Kidney capillary endothelial cell (primary cell): ENCODE results near the gene DOK1.

Source experiments
- DNase-seq: peaks from one replicate; pipeline ENCODE4 v3.0.0-alpha.2; 2018; ENCODE audit warnings: low spot score

The DOK1 gene

DNA sequence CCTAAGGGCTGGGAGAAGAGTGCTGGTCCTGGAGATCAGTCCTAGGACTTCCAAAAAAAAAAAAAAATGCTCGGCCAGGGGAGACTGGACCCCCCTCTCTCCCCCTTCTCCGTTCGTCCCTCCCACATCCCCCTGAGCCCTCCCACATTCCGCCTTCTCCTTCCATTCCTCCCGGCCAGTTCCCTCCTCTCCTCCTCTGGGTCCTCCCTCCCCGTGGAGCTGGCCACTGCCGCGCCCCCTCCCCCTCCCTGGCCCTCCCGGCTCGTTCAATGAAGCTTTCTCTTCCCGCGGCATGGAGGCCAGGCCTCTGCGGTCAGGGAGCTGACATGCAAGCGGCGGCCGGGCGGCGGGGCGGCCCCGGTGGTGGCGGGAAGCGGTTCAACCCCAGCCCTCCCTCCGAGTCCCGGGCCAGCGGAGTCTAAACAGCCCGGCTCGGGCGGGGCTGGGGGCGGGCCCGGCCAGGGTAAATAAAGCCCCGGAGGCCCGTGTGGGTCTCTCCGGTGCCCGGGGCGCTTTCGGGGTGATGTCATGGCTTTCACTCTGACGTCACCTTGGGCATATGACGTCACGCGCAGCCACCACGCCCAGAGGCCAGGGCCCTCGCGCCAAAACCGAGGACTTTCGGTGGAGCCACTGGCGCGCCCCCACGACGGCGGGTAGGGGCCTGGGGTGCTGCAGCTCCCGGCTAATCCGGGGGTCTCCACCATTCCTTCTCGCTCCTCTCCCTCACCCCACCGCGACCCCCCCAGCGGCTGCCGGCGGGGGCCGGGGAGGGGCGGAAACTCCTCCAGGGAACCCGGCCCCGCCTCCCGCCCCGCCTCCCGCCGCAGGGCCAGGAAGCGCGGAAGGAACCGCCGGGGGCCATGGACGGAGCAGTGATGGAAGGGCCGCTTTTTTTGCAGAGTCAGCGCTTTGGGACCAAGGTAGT, at the start of gene DOK1, which contains the start of gene LOXL3:
TSS of gene DOK1 (plus strand) at position 829 of the 928 bp plus-strand sequence. CDS start at position 864, 35 bp downstream.
TSS of gene LOXL3 (minus strand) at position 51 of the 928 bp plus-strand sequence. CDS start 1,308 bp downstream, outside the sequence.
- peak; percentile 66 for DNase-seq

DNA sequence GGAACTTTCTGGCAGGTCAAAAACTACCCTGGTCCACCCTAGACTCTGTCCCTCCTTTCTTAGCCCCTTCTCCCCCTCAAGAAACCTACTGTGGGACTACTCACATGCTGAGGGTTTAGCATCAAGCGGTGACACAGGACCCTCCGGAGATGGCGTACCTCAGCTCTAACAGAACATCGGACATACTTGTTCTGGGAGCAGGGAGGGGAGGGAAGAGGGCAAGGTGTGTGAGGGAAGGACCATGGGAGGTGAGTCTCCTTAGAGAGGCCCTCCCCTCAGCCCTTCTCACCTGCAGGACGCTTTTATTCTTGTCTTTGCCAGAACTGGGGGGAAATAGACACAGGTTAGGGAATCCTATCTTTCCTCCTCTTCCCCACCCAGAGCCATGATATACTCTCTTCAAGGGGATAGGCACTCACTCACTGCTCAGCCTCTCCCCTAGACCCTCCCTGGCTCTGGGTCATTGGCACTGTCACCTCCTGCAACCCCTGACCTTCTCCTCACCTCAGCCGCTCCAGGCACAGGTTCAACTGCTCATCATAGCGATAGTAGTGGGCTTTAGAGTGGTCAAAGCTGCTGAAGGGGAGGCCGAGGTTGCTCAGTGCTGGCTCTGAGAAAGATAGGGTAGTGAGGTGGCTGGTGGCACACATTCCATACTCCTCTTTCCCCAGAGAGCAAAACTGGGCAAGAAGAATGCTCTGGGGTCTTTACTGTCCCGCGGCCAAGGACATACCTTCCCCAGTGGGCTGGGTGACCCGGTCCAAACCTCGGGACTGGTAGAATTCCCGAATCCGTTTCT, 48.9 kb upstream of the DOK1 start:
- no peak for DNase-seq

- peak; percentile 95 for DNase-seq
These were observed 47.2 kb upstream of the DOK1 start, which contains the start of gene PCGF1 for GRCh38 chr2:74507145-74507925. PCGF1 (minus strand) TSS chr2:74507695; CDS start chr2:74507668, 27 bp downstream.

DNA sequence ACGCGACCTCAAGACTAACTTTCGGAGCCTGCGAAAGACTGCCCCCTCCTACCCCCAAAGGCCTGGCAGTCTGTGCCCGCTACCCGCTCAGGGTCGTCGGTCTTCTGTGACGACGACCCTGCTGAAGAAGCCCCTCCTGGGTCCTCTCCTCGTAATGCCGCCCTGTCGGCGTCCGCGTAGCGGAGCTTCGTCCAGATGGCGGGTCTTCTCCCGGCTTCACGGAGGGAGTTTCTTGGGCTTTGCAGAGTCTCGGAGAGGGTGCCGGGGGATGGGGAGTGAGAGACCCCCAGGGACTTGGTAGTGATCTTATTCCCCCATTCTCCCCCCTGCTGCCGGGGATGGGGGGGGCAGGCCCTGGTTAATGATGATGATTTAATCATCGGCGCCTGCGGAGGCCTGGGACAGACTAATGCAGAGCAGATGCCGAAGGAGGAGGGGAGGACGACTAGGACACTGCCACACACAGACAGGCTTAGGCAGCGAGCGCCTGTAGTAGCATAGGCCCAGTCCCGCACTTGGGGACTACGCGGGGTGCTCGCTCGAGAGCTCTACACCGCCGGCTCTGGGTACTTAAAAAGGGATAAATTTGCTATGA, 46.5 kb upstream of the DOK1 start:
- no peak for DNase-seq

GRCh38 chr2:74510272-74510671, 44.2 kb upstream of the DOK1 start:
- no peak for DNase-seq

DNA sequence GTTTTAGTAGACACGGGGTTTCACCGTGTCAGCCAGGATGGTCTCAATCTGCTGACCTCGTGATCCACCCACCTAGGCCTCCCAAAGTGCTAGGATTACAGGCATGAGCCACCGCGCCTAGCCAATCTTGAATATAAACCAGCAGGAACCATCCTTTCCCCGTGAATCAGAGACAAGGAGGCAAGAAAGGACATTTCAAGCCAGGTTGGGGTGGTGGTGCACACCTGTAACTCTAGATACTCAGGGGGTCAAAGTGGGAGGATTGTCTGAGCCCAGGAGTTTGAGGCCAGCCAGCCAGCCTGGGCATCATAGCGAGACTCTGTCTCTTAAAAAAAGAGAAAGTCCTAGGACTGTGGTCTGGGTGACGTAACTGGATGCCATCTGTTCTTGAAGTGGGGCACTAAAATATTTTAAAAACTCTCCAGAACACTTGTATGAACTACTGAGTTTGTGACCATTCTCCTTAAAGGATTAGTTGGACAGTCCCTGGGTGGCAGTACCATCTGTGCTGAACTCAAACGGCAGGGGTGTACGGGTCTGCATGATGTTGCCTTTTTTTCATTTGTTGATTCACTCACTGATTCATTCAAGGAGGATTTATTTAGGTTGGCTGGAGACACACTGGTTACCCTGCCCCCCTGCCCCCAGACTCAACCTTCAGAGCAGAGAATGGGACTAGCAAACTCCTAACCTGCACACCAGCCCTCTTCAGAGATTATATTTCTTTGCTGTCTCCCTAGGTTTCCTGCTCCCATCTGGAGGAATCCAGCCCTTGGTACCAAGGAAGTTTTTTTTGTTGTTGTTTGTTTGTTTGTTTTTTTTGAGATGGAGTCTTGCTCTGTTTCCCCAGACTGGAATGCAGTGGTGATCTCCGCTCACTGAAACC, 43.2 kb upstream of the DOK1 start:
- DNase-seq: no peak

DNA sequence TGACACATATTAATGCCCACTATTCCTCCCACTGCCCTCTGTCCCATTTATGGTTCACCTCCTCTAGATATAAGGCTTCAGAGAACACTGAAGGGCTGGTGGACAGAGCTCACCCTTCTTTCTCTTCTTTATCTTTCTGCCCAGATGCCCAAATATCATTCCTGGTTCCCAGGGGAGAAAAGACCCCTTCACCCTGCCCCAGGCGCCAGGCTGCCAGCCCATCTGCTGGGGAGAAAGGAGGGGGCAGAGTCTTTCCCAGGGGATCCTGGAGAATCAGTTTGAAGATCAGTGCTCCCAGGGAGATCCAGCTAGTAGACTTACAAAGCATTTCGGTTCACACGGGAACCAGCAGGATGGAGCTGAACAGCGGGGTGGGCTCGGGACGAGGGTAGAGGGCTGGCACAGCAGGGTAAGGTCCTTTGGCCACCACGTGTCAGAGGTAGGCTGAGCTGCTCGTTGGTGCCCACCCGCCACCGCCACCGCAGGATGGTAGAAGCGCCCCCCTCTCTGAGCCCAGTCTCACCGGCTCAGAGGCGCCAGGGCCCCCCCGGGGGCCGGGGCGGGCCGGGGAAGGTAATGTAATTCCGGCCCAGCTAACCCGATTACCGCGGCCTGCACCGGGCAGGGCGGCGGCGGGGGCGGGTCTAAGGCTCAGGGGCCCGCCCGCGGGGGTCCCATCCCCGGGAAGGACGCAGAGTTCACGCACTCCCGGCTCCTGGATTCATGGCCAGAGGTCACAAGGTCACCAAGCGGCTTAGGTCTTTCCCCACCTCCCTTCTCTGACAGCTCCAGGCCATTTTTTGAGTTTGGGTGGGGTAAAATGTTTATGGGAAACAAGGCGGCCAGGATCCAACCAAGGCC, 41.5 kb upstream of the DOK1 start:
- DNase-seq: no peak

DNA sequence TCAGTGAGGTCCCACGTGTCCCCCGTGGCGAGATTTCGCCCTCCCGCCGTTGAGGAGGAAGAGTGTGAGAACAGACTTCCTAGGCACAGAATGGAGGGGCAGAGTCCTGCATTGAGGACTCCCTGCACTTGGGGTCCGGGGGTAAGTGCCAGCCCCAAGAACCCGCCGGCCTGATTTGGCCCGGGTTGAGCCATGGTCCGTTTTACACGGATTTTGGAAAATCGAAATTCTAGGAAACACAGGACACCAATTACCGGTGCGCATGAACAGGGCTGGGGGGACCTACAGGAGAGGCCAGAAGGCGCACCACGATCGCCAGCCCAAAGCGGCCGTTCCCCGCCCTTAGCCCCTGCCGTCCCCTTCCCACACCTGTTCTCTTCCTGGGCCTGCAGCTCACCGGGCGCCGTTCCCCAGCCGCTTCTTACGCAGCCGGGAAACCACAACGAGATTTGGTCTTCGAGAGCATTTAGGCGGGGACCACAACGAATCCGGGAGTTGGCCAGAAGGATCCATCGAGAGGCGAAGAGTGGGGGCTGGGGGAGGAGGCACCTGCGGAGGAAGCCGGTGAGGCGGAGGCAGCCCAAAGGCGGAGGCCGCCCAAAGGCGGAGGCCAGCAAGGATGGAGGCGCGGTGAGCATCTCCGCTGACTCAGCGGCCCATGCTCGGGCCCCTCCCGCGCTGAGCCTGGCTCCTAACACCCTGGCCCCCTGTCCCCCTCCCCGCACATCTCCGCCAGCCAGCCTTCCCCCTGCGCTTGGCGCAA, 40.7 kb upstream of the DOK1 start:
- no peak for DNase-seq

DNA sequence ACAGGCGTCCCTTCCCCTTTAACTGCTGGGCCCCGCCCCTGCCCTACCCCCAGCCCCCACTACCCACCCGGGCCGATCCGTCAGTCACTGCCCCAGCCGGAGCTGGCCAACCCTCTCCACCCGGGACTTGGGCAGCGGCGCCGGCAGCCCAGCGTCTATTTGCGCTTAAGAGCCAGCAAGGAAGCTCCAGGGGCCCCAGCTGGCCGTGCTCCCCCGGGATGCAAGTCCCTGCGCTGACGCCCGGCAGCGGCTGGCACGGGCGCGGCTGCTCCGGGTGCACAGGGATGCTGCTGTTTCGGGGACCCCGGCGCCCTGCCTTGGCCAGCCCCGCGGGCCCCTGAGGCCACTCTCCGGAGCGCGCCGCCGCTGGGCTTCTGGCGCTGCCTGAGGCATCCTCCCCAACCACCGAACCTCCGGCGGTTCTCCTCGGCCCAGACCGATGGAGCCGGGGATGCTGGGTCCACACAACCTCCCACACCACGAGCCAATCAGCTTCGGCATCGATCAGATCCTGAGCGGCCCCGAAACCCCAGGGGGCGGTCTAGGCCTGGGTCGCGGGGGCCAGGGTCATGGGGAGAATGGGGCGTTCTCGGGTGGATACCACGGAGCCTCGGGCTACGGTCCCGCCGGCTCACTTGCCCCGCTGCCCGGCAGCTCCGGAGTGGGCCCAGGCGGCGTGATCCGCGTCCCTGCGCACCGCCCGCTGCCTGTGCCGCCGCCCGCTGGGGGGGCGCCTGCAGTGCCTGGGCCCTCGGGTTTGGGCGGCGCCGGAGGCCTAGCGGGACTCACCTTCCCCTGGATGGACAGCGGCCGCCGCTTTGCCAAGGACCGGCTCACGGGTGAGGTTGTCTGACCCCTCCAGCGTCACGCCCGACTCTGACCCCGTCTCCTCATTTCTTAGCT, 39.9 kb upstream of the DOK1 start, which contains the start of gene TLX2:
TSS of gene TLX2 (plus strand) at position 83 of the 903 bp plus-strand sequence. CDS start at position 440, 357 bp downstream.
- no peak for DNase-seq

- no peak for DNase-seq
These were observed 39.1 kb upstream of the DOK1 start for GRCh38 chr2:74515271-74515980.

DNA sequence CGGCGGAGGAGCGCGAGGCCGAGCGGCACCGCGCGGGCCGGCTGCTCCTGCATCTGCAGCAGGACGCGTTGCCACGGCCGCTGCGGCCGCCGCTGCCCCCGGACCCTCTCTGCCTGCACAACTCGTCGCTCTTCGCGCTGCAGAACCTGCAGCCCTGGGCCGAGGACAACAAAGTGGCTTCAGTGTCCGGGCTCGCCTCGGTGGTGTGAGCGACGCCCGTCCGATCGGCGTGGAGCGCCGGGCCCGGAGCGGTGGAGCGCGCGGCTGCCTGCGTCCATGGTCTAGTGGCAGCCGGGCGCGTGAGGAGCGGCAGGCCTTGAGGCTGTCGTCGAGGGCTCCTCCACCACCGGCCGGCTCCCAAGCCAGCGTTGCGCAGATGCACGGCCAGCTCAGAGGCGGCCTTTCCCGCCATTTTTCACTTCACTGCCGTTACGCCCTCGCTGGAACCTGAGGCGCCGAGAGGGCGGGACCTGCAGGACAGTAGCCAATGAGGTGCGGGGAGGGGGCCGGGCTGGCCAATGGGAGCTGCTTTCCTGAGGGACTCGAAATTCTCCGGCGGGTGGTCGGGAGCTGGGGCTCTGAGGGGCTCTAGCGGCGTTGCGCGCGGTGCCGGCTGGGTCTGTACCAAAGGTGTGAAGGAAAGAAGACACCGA, 38.4 kb upstream of the DOK1 start:
- DNase-seq: peak; percentile 23

DNA sequence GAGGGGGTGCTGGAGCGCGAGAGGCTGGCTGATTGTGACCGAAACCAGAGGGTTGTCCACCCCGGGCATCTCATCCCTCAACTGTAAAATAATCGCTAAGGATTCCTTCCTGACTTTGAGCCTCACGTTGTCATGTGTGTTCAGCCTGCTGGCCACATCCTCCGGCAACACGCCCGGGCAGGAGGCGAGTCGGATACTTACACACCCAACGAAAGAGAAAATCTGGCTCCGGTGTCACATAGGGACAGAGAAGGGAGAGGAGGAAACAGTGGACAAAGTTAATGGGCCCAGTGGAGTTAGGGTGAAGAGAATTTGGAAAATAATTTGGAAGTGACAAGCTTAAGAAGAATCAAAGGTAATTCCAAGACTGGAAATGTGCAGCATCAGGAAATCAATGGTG, 37.9 kb upstream of the DOK1 start:
- no peak for DNase-seq

- no peak for DNase-seq
These were observed 32.0 kb upstream of the DOK1 start for GRCh38 chr2:74522516-74522915.

- DNase-seq: no peak
These were observed 30.5 kb upstream of the DOK1 start for GRCh38 chr2:74524005-74524404.

- no peak for DNase-seq
These were observed 29.4 kb upstream of the DOK1 start for GRCh38 chr2:74524955-74525716.
